Fibroblast of pulmonary artery (primary cell): ENCODE measurements around the gene PLIN5.
"Not testable (repeated sequence)": the region's sequence is repeated elsewhere in the genome, so short reads cannot be mapped to it uniquely, and the experiment has no call there.

Source experiments
- DNase-seq: peaks from one replicate; pipeline ENCODE4 v3.0.0-alpha.2; 2010; ENCODE audit warnings: low read depth
- H3K4me3 ChIP-seq: replicated peaks from 2 replicates; pipeline ENCODE4 v1.5.1; 2011; ENCODE audit warnings: low read depth, mild to moderate bottlenecking, control low read depth, low read length, moderate library complexity
- CTCF ChIP-seq: IDR thresholded peaks from 2 replicates; pipeline ENCODE4 v1.5.1; 2011; ENCODE audit warnings: mild to moderate bottlenecking, control low read depth, low read length, inconsistent platforms; ENCODE audit errors: missing control alignments

Gene PLIN5

DNA sequence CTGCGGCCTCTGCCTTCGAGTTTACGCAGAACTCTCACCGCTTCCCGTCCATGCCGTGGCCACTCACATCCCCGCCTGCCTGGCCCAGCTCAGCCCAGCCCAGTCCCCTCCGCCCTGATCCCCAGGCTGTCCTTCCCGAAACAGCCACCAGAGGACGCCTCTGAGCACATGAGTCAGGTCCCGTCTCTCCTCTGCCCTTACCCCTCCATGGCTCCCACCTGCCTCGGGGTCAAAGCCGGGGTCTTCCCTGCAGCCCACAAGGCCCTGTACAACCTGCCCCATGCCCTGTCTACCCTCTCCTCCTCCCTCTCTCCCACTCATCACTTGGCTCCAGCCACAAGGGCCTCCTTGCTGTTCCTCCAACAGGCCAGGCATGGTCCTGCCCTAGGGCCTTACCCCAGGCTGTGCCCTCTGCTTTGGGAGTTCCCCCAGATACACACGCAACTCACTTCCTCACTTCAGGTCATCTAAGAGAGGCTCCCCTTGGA, 32.6 kb upstream of the PLIN5 start:
- DNase-seq: peak; percentile 59
- TF ChIP-seq CTCF: peak; percentile 86

DNA sequence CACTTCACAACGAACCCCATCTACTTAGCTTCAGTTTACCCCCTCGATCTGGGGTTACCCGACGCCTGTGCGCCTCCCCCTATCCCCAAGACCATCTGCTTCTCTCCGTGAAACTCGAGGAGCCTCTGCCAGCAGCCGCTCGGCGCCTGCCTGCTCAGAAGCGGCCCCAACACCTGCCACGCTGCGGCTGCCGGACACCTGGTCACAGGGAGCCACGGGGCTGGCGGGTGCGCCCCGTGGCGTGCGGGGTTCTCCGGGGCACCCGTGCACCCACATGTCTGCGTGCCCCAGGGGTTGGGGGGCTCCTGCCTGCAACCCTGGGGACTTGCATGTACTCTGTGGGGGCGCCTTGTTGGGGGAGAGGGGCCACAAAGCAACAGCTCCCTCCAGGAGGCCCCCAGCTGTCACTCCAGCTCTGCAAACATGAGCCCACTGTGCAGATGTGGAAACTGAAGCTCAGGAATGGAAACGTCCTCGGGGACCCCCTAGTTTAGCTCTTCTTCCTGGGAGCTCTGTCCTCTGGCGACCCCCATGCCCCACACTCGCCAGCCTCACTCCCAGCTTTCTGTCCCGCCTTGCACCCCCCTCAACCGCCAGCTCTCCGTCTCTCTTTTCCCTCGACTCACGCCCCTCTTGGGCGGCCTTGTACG, 31.5 kb upstream of the PLIN5 start:
- H3K4me3 ChIP-seq: no peak overlapping the region
- no peak for DNase-seq
- no peak for TF ChIP-seq CTCF

More for the DNA sequence above, 32.6 kb upstream of the PLIN5 start:
- no peak overlapping the region for H3K4me3 ChIP-seq

GRCh38 chr19:4563562-4563961, 28.5 kb upstream of the PLIN5 start:
- not testable (repeated sequence) for H3K4me3 ChIP-seq, DNase-seq

DNA sequence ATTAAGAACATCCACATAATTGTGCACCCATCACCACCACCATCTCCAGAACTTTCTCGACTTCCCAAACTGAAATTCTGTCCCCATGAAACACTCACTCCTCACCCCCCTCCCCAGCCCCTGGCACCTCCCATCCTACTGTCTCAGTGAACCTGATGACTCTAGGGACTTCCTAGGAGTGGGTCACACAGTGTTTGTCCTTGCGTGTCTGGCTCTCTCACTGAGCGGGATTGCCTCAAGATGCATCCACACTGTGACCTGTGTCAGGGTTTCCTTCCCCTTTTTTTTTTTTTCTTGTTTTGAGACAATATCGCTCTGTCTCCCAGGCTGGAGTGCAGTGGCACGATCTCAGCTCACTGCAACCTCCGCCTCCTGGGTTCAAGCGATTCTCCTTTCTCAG, 27.1 kb upstream of the PLIN5 start:
- not testable (repeated sequence) for DNase-seq, H3K4me3 ChIP-seq

DNA sequence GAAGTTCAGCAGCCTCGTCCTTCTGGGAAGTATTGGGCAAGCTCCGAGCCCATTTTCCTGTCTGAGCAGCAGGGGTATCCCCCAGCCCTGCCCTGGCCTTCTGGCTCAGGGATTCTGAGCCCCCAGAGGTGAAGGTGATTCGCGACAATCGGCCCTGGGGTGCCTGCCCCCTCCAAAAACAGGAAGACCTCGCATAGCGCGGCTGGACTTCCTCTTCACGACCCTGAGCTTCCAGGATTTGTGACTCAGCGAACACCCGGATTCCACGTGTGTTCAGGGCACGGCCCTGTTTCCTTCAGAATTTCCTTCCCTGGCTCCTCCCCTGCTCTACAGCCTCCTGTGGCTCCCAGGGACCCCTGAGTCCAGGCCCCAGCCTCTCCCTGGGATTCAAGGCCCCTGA, 24.5 kb upstream of the PLIN5 start, which contains the start of gene SEMA6B:
SEMA6B (minus strand) TSS at position 116 of the 400 bp plus-strand sequence. CDS start 1,227 bp downstream, outside the sequence.
- TF ChIP-seq CTCF: no peak
- peak; percentile 69 for DNase-seq
- peak within 1 kb of the TSS; percentile 49 for H3K4me3 ChIP-seq

- peak overlapping the region; percentile 49 for H3K4me3 ChIP-seq
- peak; percentile 29 for DNase-seq
- TF ChIP-seq CTCF: peak; percentile 89
Observed at GRCh38 chr19:4557971-4558941, 23.2 kb upstream of the PLIN5 start.

- H3K4me3 ChIP-seq: no peak overlapping the region
- no peak for DNase-seq
- TF ChIP-seq CTCF: peak; percentile 24
Observed at GRCh38 chr19:4557144-4557970, 22.3 kb upstream of the PLIN5 start.
